Keratinocyte (primary cell): ENCODE data around the gene PRPF6. TPM values are rescaled to one million over a fixed set of nuclear protein-coding genes. Genes with fewer than 3 reads are reported as not detected.

ENCODE experiments used
- DNase-seq: peaks from one replicate; pipeline ENCODE4 v3.0.0-alpha.2; 2011; ENCODE audit warnings: low read depth, missing footprints, low spot score
- FAIRE-seq: peaks from 2 replicates; lab custom pipeline; 2011; peaks lifted over from hg19 to GRCh38; lab: Jason Lieb, UNC
- H2AFZ ChIP-seq: 2 replicates; pipeline ENCODE4 v1.6.0; 2012; ENCODE audit warnings: low read length, control low read depth, inconsistent platforms; ENCODE audit not compliant: control insufficient read depth
- H3K27ac ChIP-seq: 2 replicates; pipeline ENCODE4 v1.5.1; 2011; ENCODE audit warnings: low read length; ENCODE audit not compliant: control insufficient read depth, insufficient read depth
- H3K27me3 ChIP-seq: 3 replicates; pipeline ENCODE4 v1.6.0; 2011; ENCODE audit warnings: low read length; ENCODE audit not compliant: control insufficient read depth, insufficient read depth; ENCODE audit errors: extremely low read depth
- H3K36me3 ChIP-seq, 2 experiments: 2 replicates in 1 of 2; 3 replicates in 1 of 2; pipeline ENCODE4 v1.5.1; 2011; ENCODE audit warnings: low read length in 2 of 2, mild to moderate bottlenecking in 1 of 2; ENCODE audit not compliant: control insufficient read depth in 2 of 2, insufficient read depth in 2 of 2; ENCODE audit errors: extremely low read depth in 1 of 2
- H3K4me1 ChIP-seq: 3 replicates; pipeline ENCODE4 v1.5.1; 2011; ENCODE audit warnings: low read length; ENCODE audit not compliant: control insufficient read depth, insufficient read depth; ENCODE audit errors: extremely low read depth
- H3K4me2 ChIP-seq: 3 replicates; pipeline ENCODE4 v1.6.0; 2011; ENCODE audit warnings: low read depth, low read length; ENCODE audit not compliant: control insufficient read depth, insufficient read depth; ENCODE audit errors: extremely low read depth
- H3K4me3 ChIP-seq, 3 experiments: fragments of 200-600 bp in 1 of 3; sonication (generic) in 1 of 3; 2 replicates in 2 of 3; 3 replicates in 1 of 3; pipeline ENCODE4 v1.5.1; 2011 to 2016; ENCODE audit warnings: low read length in 3 of 3, mild to moderate bottlenecking in 3 of 3, control low read depth in 2 of 3, inconsistent platforms in 1 of 3, low read depth in 1 of 3, mixed read lengths in 1 of 3, mixed run types in 1 of 3, moderate library complexity in 1 of 3; ENCODE audit not compliant: control insufficient read depth in 2 of 3, insufficient read depth in 2 of 3; ENCODE audit errors: extremely low read depth in 1 of 3
- H3K79me2 ChIP-seq: 2 replicates; pipeline ENCODE4 v1.6.0; 2012; ENCODE audit warnings: low read length; ENCODE audit not compliant: control insufficient read depth, insufficient read depth
- H3K9ac ChIP-seq: 3 replicates; pipeline ENCODE4 v1.6.0; 2011; ENCODE audit warnings: low read length; ENCODE audit not compliant: control insufficient read depth, insufficient read depth; ENCODE audit errors: extremely low read depth
- H3K9me1 ChIP-seq: 3 replicates; pipeline ENCODE4 v1.6.0; 2011; ENCODE audit warnings: low read length; ENCODE audit not compliant: control insufficient read depth, insufficient read depth; ENCODE audit errors: extremely low read depth
- H3K9me3 ChIP-seq: 2 replicates; pipeline ENCODE4 v1.5.1; 2012; ENCODE audit warnings: low read depth, low read length; ENCODE audit not compliant: control insufficient read depth
- H4K20me1 ChIP-seq: 3 replicates; pipeline ENCODE4 v1.6.0; 2011; ENCODE audit warnings: low read length; ENCODE audit not compliant: control insufficient read depth, insufficient read depth; ENCODE audit errors: extremely low read depth
- CTCF ChIP-seq, 3 experiments: IDR thresholded peaks in 1 of 3; conservative IDR thresholded peaks in 1 of 3; optimal IDR thresholded peaks in 1 of 3; 2 replicates in 2 of 3; 3 replicates in 1 of 3; pipeline versions ENCODE3 to v1.5.1; 2011; ENCODE audit warnings: low read length in 3 of 3, mild to moderate bottlenecking in 3 of 3, moderate library complexity in 2 of 3, control low read depth in 1 of 3, inconsistent platforms in 1 of 3; ENCODE audit not compliant: insufficient read depth in 2 of 3; ENCODE audit errors: extremely low read depth in 1 of 3
- EZH2 ChIP-seq: IDR thresholded peaks from one replicate; pipeline ENCODE4 v1.6.1; 2012; ENCODE audit warnings: inconsistent platforms, mild to moderate bottlenecking, low read length, moderate library complexity
- dilution Hi-C: fragments of 300-500 bp; cut with MboI; formaldehyde crosslinking; loops from one replicate; pipeline ENCODE4 v1.7.0; 2020; ENCODE audit warnings: low sequenced_read_pairs; ENCODE audit not compliant: extremely low pct_ligation_motif_present
- polyA plus RNA-seq, 5 experiments: library from polyadenylated mRNA; depleted of rRNA in 3 of 5; stranded (reverse) in 3 of 5; stranded (forward) in 1 of 5; unstranded in 1 of 5; fragments of >200 nt; gene quantifications; 1 replicate in 1 of 5; 2 replicates in 3 of 5; 3 replicates in 1 of 5; pipeline versions ENCODE4 v1.2.1 to v1.2.3, GENCODE V29; 2011 to 2012; ENCODE audit warnings: missing spikeins in 2 of 5, low read depth in 1 of 5, low replicate concordance in 1 of 5

PRPF6 gene
- polyA plus RNA-seq, 1 donor (not counting 4 experiments of a cell fraction or from before 2014, with no cell fraction given) = 30.5 TPM

DNA sequence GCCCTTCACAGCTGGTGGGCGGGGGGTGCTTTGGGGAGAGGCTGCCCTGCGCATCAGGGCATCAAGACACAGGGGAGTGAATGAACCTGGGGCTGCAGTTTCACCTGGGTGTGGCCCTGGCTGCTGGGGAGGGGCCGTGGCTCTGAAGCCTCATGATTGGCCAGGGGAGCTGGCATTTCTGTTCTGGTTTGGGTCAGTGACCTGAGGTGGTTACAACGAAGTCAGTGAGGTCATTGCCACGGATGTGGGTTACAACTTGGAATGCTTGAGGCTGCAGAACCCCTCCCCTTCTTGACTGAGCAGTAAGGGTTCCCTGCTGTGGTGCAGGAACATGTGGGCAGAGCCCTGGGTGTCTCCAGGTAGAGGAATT, 85.0 kb downstream of the PRPF6 start:
- dilution Hi-C loops = no loop called here
- no peaks in the 10 kb centered on the region for H3K27me3 ChIP-seq
- no peak overlapping the region for H3K4me3 ChIP-seq
- DNase-seq (no peak), FAIRE-seq (no peak)
- H3K4me2 ChIP-seq = peak overlapping the region; percentile 32
- TF ChIP-seq EZH2 (no peak), CTCF (optimal IDR thresholded peaks at IDR 0.05 in 1 of 3, IDR thresholded peaks at IDR 0.05 in 1 of 3, conservative IDR thresholded peaks at IDR 0.05 in 1 of 3; ENCODE audit: extremely low read depth in 1 of 3, insufficient read depth in 2 of 3, low read length in 3 of 3) (no peak)
- H3K4me1 ChIP-seq = peaks cover 42% of the 10 kb centered on the region
- no peak overlapping the region for H2AFZ ChIP-seq
- H3K9me3 ChIP-seq = no peaks in the 10 kb centered on the region
- no peaks in the 10 kb centered on the region for H4K20me1 ChIP-seq
- H3K36me3 ChIP-seq = no peaks in the 10 kb centered on the region
- H3K9me1 ChIP-seq = no peaks in the 10 kb centered on the region
- H3K9ac ChIP-seq = no peak overlapping the region
- H3K27ac ChIP-seq = no peak overlapping the region
- H3K79me2 ChIP-seq = no peaks in the 10 kb centered on the region

GRCh38 chr20:64067005-64067632, 86.2 kb downstream of the PRPF6 start:
- Histone ChIP-seq H3K27me3 (no peaks in the 10 kb centered on the region), H3K9me3 (no peaks in the 10 kb centered on the region), H3K79me2 (no peaks in the 10 kb centered on the region), H3K9ac (no peak overlapping the region), H3K9me1 (no peaks in the 10 kb centered on the region), H3K27ac (no peak overlapping the region), H3K4me1 (peaks cover 40% of the 10 kb centered on the region), H3K4me2 (no peak overlapping the region), H2AFZ (no peak overlapping the region), H3K4me3 (no peak overlapping the region), H4K20me1 (no peaks in the 10 kb centered on the region), H3K36me3 (peaks cover 0 to 1% of the 10 kb centered on the region in 2 experiments)
- dilution Hi-C loops = no loop called here
- FAIRE-seq (no peak), DNase-seq (no peak)
- TF ChIP-seq EZH2 (no peak), CTCF (optimal IDR thresholded peaks at IDR 0.05 in 1 of 3, IDR thresholded peaks at IDR 0.05 in 1 of 3, conservative IDR thresholded peaks at IDR 0.05 in 1 of 3; ENCODE audit: extremely low read depth in 1 of 3, insufficient read depth in 2 of 3, low read length in 3 of 3) (no peak)
